Activated CD4-positive, alpha-beta memory T cell treated with anti-CD3 and anti-CD28 coated beads, Interleukin-2, amount 10 ng/mL, durations not matched to agents 7 days and 5 days (primary cell): ENCODE results near the gene VAV3. TPM values are rescaled to one million over a fixed set of nuclear protein-coding genes. Genes with fewer than 3 reads are reported as not detected.
"Not testable (repeated sequence)": the region's sequence is repeated elsewhere in the genome, so short reads cannot be mapped to it uniquely, and the experiment has no call there.

Source experiments
- CTCF ChIA-PET: fragments of 350-600 bp; sonication (Branson Sonifier 250); formaldehyde crosslinking; loops from one replicate; lab custom pipeline; 2021; ENCODE audit warnings: antibody characterized with exemption, inconsistent platforms; lab: Charles Lee
- POLR2A ChIA-PET: fragments of 350-600 bp; sonication (Branson Sonifier 250); formaldehyde crosslinking; loops from one replicate; lab custom pipeline; 2021; ENCODE audit warnings: antibody characterized with exemption; lab: Charles Lee
- DNase-seq: peaks from one replicate; pipeline ENCODE4 v3.0.0-alpha.2; 2020
- H3K27ac Mint-ChIP-seq: one replicate; pipeline ENCODE4 v1.8.0; 2021; ENCODE audit warnings: mild to moderate bottlenecking, mixed read lengths
- H3K27me3 Mint-ChIP-seq: one replicate; pipeline ENCODE4 v1.8.0; 2021; ENCODE audit warnings: mixed read lengths
- H3K36me3 Mint-ChIP-seq: one replicate; pipeline ENCODE4 v1.8.0; 2021; ENCODE audit warnings: low read depth, mixed read lengths
- H3K4me1 Mint-ChIP-seq: one replicate; pipeline ENCODE4 v1.8.0; 2021; ENCODE audit warnings: mixed read lengths
- H3K4me3 Mint-ChIP-seq: one replicate; pipeline ENCODE4 v1.8.0; 2021; ENCODE audit warnings: mild to moderate bottlenecking, mixed read lengths
- H3K9me3 Mint-ChIP-seq: one replicate; pipeline ENCODE4 v1.8.0; 2021; ENCODE audit warnings: mixed read lengths
- total RNA-seq, 2 experiments: library from RNA; stranded (reverse); gene quantifications; one replicate each; pipeline ENCODE4 v1.2.3, GENCODE V29; 2021

The VAV3 gene
- total RNA-seq, 2 experiments from 2014 or later, result 2.0 to 2.3 TPM

DNA sequence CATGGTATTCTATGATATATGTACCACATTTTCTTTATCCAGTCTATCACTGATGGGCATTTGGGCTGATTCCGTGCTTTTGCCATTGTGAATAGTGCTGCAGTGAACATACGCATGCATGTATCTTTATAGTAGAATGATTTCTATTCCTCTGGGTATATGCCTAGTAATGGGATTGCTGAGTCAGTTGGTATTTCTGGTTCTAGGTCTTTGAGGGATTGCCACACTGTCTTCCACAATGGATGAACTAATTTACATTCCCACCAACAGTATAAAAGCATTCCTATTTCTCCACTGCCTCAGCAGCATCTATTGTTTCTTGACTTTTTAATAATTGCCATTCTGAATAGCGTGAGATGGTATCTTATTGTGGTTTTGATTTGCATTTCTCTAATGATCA, 264.3 kb downstream of the VAV3 start:
- POLR2A ChIA-PET, H3K36me3 Mint-ChIP-seq, H3K4me3 Mint-ChIP-seq, H3K9me3 Mint-ChIP-seq, H3K27me3 Mint-ChIP-seq, DNase-seq, H3K4me1 Mint-ChIP-seq, H3K27ac Mint-ChIP-seq, CTCF ChIA-PET: not testable (repeated sequence)

DNA sequence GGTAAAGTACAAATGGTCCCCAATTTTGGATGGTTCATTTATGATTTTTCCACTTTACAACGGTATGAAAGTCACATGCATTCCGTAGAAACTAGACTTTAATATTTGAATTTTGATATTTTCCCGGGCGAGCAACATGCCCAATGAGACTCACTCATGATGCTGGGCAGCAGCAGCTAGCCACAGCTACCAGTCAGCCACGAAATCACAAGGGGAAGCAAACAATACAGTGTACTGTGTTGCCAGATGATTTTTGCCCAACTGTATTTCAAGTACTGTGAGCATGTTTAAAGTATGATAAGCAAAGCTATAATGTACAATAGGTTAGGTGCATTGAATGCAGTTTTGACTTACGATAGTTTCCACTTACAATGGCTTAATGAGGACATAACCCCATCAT, 266.8 kb downstream of the VAV3 start:
- no peak overlapping the region for H3K27ac Mint-ChIP-seq
- H3K36me3 Mint-ChIP-seq, result no peaks in the 10 kb centered on the region
- no peaks in the 10 kb centered on the region for H3K9me3 Mint-ChIP-seq
- H3K4me3 Mint-ChIP-seq, result no peak overlapping the region
- ChIA-PET CTCF (no interaction called here), POLR2A (no interaction called here)
- no peaks in the 10 kb centered on the region for H3K27me3 Mint-ChIP-seq
- no peak for DNase-seq
- no peaks in the 10 kb centered on the region for H3K4me1 Mint-ChIP-seq

DNA sequence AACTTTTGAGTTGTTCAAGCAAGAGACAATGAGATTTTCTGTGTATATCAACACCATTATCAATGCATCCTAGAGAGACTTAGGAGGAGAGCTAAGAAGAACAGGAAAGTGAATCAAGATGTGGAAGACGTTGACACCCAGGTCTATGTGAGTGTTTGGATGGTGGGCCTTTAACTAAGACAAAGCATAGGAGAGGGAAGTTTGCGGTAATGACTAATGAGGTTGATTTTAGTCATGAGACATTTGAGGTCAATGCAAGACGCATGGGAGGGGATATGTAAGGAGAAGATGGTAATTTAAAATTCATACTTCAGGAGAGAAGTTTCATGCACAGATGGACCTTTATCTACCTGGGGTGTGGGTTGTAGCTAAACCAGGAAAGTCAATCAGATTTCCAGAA, 269.6 kb downstream of the VAV3 start:
- no peak for DNase-seq
- H3K27me3 Mint-ChIP-seq, result no peaks in the 10 kb centered on the region
- ChIA-PET CTCF (no interaction called here), POLR2A (no interaction called here)
- H3K4me3 Mint-ChIP-seq, result no peak overlapping the region
- no peak overlapping the region for H3K27ac Mint-ChIP-seq
- no peaks in the 10 kb centered on the region for H3K9me3 Mint-ChIP-seq
- no peaks in the 10 kb centered on the region for H3K4me1 Mint-ChIP-seq
- H3K36me3 Mint-ChIP-seq, result no peaks in the 10 kb centered on the region

DNA sequence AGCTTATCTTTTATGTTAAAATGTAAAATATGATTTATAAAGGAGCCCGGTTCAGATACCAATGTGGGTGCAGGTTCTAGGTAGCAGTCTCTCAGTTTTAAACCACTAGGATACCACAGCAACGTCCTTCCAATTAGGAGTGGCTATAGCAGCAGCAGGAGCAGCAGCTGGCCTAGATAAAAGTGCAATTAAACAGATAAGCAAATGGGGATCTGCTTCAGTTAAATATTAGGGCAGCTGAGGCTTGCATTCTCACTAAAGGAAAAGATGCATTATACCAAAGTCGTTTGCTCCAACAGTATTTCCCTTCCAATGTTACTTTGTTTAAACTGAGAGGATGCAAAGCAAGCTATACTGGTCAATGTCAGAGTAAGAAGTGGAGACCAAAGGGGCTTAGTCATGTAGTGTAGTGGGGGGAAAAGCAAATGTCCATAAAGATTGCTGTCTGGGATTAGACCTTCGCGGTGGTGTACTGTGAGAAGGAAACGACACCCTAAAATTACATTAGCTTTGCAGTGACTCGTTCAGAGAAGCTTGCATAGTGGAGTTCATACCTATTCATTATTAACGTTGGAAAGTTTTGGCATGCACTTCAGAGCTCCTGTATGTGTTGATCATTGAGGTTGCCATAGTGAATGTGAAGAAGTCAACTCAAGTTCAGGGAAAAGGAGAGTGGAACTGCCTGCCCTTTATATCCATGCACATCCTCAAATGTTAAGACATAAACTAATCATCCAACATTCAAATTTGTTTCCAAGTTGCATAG, 272.2 kb downstream of the VAV3 start:
- DNase-seq, result no peak
- no peak overlapping the region for H3K4me3 Mint-ChIP-seq
- H3K27ac Mint-ChIP-seq, result no peak overlapping the region
- H3K36me3 Mint-ChIP-seq, result no peaks in the 10 kb centered on the region
- no peaks in the 10 kb centered on the region for H3K9me3 Mint-ChIP-seq
- no peaks in the 10 kb centered on the region for H3K4me1 Mint-ChIP-seq
- ChIA-PET POLR2A (no interaction called here), CTCF (no interaction called here)
- H3K27me3 Mint-ChIP-seq, result no peaks in the 10 kb centered on the region

DNA sequence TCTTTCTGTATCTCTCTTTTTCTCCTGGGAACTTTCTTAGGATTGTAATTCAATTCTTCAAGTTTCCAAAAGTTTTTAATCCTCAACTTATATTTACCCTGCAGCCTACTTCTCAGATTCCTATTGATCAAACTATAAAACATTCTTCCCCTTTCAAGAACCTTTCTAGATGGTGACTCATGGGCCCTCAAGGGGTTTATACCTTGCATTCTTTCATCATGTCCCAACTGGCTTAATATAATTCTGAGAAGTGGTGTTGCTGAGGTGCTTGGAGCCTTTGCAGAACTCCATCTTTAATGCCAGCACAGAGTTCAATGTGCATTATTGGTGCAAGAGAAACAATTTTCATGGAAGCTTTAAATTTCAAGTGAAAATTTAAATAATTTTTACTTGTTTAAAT, 273.4 kb downstream of the VAV3 start:
- H3K9me3 Mint-ChIP-seq, result no peaks in the 10 kb centered on the region

DNA sequence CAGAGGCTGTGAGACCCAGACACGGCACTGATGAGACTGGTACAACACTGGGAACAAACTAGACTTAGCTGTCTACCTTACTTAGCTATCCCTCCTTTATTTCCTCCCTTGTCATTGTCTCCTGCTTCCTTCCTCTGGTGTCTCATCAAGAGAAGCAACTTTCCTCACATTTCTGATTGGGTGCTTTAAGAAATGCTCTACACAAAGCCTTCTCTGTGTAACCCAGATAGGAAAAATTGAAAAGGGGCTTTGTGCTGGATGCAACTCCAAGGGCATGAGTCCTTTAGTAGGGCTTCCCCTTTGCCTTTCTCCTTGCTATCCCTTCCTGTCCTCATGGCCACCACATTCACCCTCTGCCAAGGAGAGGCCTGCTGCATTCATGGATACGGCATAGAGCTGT, 274.5 kb downstream of the VAV3 start:
- Mint-ChIP-seq H3K27me3 (no peaks in the 10 kb centered on the region), H3K4me1 (no peaks in the 10 kb centered on the region), H3K4me3 (no peak overlapping the region), H3K36me3 (no peaks in the 10 kb centered on the region), H3K27ac (no peak overlapping the region), H3K9me3 (no peaks in the 10 kb centered on the region)
- no peak for DNase-seq
- ChIA-PET POLR2A (no interaction called here), CTCF (no interaction called here)

More for the DNA sequence above, 273.4 kb downstream of the VAV3 start:
- ChIA-PET POLR2A (no interaction called here), CTCF (no interaction called here)
- Mint-ChIP-seq H3K4me1 (no peaks in the 10 kb centered on the region), H3K27me3 (no peaks in the 10 kb centered on the region), H3K4me3 (no peak overlapping the region), H3K36me3 (no peaks in the 10 kb centered on the region), H3K27ac (no peak overlapping the region)
- DNase-seq, result no peak

DNA sequence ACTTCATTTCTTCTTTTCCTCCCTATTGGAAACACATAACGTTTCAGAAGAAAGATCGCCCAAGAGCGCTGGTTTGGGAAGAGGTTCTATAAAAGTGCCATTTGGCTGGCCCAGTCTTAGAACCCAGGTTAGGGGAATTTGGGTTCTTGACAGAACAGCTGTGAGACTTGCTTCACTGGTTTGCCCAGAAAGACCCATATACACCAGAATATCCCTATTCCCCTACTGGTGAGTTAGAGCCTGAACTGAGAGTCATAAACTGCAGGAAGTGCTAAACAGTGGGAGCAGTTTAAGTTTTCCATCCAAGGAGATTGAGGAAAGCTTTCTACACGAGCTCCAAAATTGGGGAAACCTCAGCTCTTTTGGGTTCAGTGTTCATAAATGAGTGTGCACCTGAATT, 275.2 kb downstream of the VAV3 start:
- POLR2A ChIA-PET, result no interaction called here
- H3K27me3 Mint-ChIP-seq, result no peaks in the 10 kb centered on the region
- CTCF ChIA-PET, result no interaction called here

DNA sequence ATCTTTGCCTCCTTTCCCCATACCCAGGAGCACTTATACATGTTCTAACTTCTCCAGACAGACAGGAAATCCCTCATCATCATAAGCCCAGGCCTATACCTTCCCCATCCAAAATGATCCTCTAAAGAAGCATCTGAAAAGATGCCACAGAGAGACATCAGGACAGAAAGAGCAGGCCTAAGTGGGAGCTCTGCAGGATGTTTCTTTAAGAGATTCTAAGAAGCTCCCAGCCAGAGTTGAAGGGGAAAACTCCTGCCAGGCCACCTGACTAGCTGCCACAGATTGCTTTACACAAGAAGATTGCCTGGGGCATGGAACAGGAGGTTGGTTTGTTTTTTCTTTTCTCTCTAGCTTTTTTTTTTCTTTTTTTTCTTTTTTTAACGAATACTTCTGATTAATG, 275.8 kb downstream of the VAV3 start:
- Mint-ChIP-seq H3K9me3 (no peaks in the 10 kb centered on the region), H3K4me1 (no peaks in the 10 kb centered on the region), H3K36me3 (no peaks in the 10 kb centered on the region), H3K4me3 (no peak overlapping the region), H3K27me3 (no peaks in the 10 kb centered on the region), H3K27ac (no peak overlapping the region)
- ChIA-PET POLR2A (no interaction called here), CTCF (no interaction called here)
- DNase-seq, result no peak

More for the DNA sequence above, 275.2 kb downstream of the VAV3 start:
- Mint-ChIP-seq H3K4me1 (no peaks in the 10 kb centered on the region), H3K9me3 (no peaks in the 10 kb centered on the region), H3K4me3 (no peak overlapping the region), H3K27ac (no peak overlapping the region), H3K36me3 (no peaks in the 10 kb centered on the region)
- DNase-seq, result no peak

DNA sequence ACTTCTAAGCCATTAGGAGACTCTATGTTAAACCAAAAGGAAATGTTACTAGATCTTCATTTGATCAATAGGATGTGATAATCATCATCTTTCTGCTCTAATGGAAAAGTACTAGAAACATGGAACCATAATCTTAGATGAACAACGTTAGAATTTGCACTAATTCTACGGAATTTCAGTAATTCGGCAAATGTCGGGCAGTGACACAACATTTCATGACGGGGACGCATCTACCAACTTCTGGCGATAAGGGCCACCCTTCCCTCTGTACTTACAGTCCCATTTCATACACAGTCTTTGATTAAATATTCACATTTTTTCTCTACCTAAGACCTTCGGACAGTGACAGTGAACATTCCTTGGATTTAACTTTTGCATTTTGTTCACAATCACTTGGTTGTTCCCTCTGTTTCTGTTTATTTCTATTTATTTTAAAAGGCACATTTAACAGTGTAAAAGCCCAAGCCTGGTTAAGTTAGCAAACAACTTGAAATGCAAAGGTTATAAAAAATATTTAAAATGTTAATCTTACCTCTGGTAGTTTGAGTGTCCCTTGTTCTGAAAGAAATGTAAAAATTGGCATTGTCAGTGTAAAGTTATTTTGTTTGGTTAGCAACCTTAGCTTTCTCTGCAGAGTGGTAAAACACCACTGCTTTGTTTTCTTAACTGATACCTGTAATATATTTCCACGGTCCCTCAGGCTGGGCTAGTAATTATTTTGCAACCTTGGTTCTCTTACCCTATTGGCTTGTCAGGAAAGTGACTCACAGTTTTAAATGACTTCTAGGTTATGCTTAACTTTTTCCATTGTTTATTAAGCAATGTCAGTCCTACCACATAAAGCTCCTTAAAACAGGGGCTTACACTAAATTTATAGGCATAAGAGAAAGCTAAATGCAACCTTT, 276.9 kb downstream of the VAV3 start:
- H3K4me3 Mint-ChIP-seq, result no peak overlapping the region
- CTCF ChIA-PET, result no interaction called here
- POLR2A ChIA-PET, result no interaction called here
- no peaks in the 10 kb centered on the region for H3K27me3 Mint-ChIP-seq
- no peaks in the 10 kb centered on the region for H3K36me3 Mint-ChIP-seq
- DNase-seq, result no peak
- no peak overlapping the region for H3K27ac Mint-ChIP-seq
- no peaks in the 10 kb centered on the region for H3K9me3 Mint-ChIP-seq
- H3K4me1 Mint-ChIP-seq, result no peaks in the 10 kb centered on the region

DNA sequence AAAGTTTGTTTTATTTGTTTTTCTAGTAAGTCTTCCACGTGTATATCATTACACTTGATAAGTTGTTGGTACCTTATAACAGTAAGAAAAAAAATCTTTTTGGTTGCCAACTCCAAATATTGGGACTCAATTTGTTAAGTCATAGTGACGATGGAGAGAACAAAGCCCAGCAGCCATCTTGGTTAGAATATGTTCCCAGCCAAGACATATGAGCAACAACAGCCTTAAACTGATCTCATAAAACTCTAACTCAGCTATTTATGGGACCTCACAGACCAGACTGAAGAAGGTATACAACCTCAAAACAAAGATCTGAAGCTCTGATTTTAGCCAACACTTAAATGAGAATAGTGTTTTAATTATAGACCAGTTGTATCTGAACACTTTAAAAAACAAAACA, 281.3 kb downstream of the VAV3 start:
- ChIA-PET CTCF (no interaction called here), POLR2A (no interaction called here)
- Mint-ChIP-seq H3K36me3 (no peaks in the 10 kb centered on the region), H3K27ac (no peak overlapping the region), H3K4me3 (no peak overlapping the region), H3K27me3 (no peaks in the 10 kb centered on the region), H3K9me3 (no peaks in the 10 kb centered on the region), H3K4me1 (no peaks in the 10 kb centered on the region)
- DNase-seq, result no peak

DNA sequence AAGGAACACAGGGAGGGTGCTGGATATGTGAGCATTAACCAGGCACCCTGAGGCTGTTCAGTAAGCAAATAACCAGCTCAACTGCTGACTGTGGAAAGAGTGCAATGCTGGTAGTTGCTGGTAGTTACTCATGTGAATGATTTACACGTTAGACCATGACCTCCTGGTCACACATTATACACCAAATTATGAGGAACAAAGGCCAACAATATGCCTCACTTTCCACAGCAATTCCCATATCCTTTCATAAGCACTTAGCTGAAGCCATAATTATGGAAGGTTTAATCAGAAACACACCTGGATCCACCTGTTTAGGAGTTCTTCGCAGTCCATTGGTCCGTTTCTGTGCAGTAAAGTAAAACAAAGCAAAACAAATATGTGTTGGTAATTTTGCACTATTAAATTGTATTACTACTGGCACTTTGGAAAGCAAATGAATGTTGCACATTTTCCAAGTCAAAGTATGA, 281.8 kb downstream of the VAV3 start:
- CTCF ChIA-PET, result interaction anchor here (1.1 kb wide), 1 partner anchor 12 kb away, joined by 3 read pairs; no protein-coding TSS in a partner anchor
- POLR2A ChIA-PET, result no interaction called here

DNA sequence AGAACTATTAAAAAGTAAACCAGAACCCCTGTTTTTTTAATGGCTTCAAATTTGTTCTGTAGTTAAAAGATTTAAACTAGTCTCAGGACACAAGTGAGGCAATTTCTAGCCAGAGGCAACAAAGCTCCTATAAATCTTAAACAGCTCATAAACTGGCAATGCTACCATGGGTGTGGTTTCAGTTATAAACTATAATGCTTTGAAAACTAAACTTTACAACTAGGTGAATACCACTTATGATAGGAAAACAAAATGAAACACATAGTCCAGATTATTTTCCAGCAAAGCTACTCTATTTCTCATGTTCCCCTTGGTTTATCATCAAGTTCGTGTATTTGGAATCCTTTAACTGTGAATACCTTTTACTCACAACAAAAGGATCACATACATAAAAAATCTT, 282.5 kb downstream of the VAV3 start:
- no peaks in the 10 kb centered on the region for H3K36me3 Mint-ChIP-seq
- CTCF ChIA-PET, result interaction anchor here (1.1 kb wide), 1 partner anchor 11 kb away, joined by 3 read pairs; no protein-coding TSS in a partner anchor
- H3K9me3 Mint-ChIP-seq, result no peaks in the 10 kb centered on the region
- H3K4me3 Mint-ChIP-seq, result no peak overlapping the region
- H3K27me3 Mint-ChIP-seq, result no peaks in the 10 kb centered on the region
- H3K4me1 Mint-ChIP-seq, result no peaks in the 10 kb centered on the region
- POLR2A ChIA-PET, result no interaction called here
- DNase-seq, result no peak
- no peak overlapping the region for H3K27ac Mint-ChIP-seq

More for the DNA sequence above, 281.8 kb downstream of the VAV3 start:
- Mint-ChIP-seq H3K27ac (no peak overlapping the region), H3K9me3 (no peaks in the 10 kb centered on the region), H3K4me3 (no peak overlapping the region), H3K36me3 (no peaks in the 10 kb centered on the region), H3K4me1 (no peaks in the 10 kb centered on the region), H3K27me3 (no peaks in the 10 kb centered on the region)
- no peak for DNase-seq

DNA sequence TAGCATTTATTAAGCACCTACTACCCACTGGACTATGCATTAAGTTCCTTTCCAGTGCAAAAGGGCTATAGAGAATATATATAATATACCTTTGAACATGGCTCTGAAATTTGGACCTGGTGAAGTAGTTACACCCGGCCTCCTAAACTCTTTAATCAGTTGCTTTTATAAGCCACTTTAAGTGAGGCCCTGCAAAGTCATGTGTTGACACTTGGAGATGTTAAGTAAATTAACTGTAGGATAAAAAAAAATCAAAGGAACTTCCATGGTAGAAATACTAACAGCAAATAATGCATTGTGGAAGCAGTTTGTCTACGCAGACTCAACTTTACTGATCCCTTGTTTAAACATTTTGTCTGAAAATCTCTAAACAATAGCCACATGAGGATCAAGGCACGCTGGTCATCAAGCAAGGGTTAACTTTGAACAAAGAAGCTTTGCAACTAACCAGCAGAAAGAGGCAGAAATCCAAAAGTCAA, 283.9 kb downstream of the VAV3 start:
- POLR2A ChIA-PET, result interaction anchor here (0.6 kb wide), 1 partner anchor 115 kb away, joined by 3 read pairs; no protein-coding TSS in a partner anchor

More for the DNA sequence above, 283.9 kb downstream of the VAV3 start:
- H3K27me3 Mint-ChIP-seq, result no peaks in the 10 kb centered on the region
- no peaks in the 10 kb centered on the region for H3K4me1 Mint-ChIP-seq
- no peak overlapping the region for H3K4me3 Mint-ChIP-seq
- H3K36me3 Mint-ChIP-seq, result no peaks in the 10 kb centered on the region
- no peak for DNase-seq
- CTCF ChIA-PET, result no interaction called here
- H3K9me3 Mint-ChIP-seq, result no peaks in the 10 kb centered on the region
- H3K27ac Mint-ChIP-seq, result no peak overlapping the region
